KMS-11 (cell line): ENCODE results near the gene ALDH3B1.

Experiments used
- H2AFZ ChIP-seq: fragments of 200-600 bp; sonication (generic); 2 replicates; pipeline ENCODE4 v1.6.1; 2016; ENCODE audit warnings: antibody characterized with exemption, mixed run types, low read depth
- H3K27ac ChIP-seq: fragments of 200-600 bp; sonication (generic); 2 replicates; pipeline ENCODE4 v1.6.1; 2016; ENCODE audit warnings: mild to moderate bottlenecking, mixed run types
- H3K27me3 ChIP-seq: fragments of 200-600 bp; sonication (generic); 2 replicates; pipeline ENCODE4 v1.6.1; 2017; ENCODE audit warnings: mild to moderate bottlenecking, low read depth, mixed run types, moderate library complexity; ENCODE audit not compliant: insufficient read depth
- H3K36me3 ChIP-seq: fragments of 200-600 bp; sonication (generic); 2 replicates; pipeline ENCODE4 v1.6.1; 2017; ENCODE audit warnings: mild to moderate bottlenecking, mixed run types; ENCODE audit not compliant: insufficient read depth
- H3K4me1 ChIP-seq: fragments of 200-600 bp; sonication (generic); 2 replicates; pipeline ENCODE4 v1.6.1; 2016; ENCODE audit warnings: mild to moderate bottlenecking, low read depth, mixed run types; ENCODE audit not compliant: poor library complexity, severe bottlenecking
- H3K4me2 ChIP-seq: fragments of 200-600 bp; sonication (generic); 2 replicates; pipeline ENCODE4 v1.7.0; 2016; ENCODE audit warnings: mild to moderate bottlenecking, mixed run types
- H3K4me3 ChIP-seq: fragments of 200-600 bp; sonication (generic); IDR thresholded peaks from 2 replicates; pipeline ENCODE4 v1.6.1; 2017; ENCODE audit warnings: low read depth, low read length, mixed read lengths; ENCODE audit not compliant: insufficient read depth
- H3K79me2 ChIP-seq: fragments of 200-600 bp; sonication (generic); 2 replicates; pipeline ENCODE4 v1.6.1; 2016; ENCODE audit warnings: low read depth, mixed run types; ENCODE audit not compliant: insufficient read depth
- H3K9ac ChIP-seq: fragments of 200-600 bp; sonication (generic); 2 replicates; pipeline ENCODE4 v1.6.1; 2016; ENCODE audit warnings: mild to moderate bottlenecking, mixed run types
- H4K20me1 ChIP-seq: fragments of 200-600 bp; sonication (generic); 2 replicates; pipeline ENCODE4 v1.6.1; 2016; ENCODE audit warnings: mild to moderate bottlenecking, mixed run types; ENCODE audit not compliant: insufficient read depth
- CTCF ChIP-seq: fragments of 200-600 bp; sonication (generic); conservative IDR thresholded peaks from 2 replicates; pipeline ENCODE4 v1.6.1; 2017; ENCODE audit warnings: low read depth, mild to moderate bottlenecking, antibody characterized with exemption, low read length, moderate library complexity, mixed read lengths

ALDH3B1 gene

GRCh38 chr11:68071281-68072048 is 61.3 kb downstream of the ALDH3B1 start:
- Histone ChIP-seq H3K4me3 (no peak overlapping the region), H4K20me1 (no peaks in the 10 kb centered on the region), H3K4me1 (no peaks in the 10 kb centered on the region), H3K79me2 (no peaks in the 10 kb centered on the region), H3K27me3 (no peaks in the 10 kb centered on the region), H3K4me2 (no peak overlapping the region), H2AFZ (no peak overlapping the region), H3K27ac (no peak overlapping the region), H3K9ac (no peak overlapping the region), H3K36me3 (no peaks in the 10 kb centered on the region)
- TF ChIP-seq CTCF, result no peak

- Histone ChIP-seq H3K9ac (no peak overlapping the region), H3K27ac (no peak overlapping the region), H3K27me3 (no peaks in the 10 kb centered on the region), H4K20me1 (no peaks in the 10 kb centered on the region), H3K4me2 (no peak overlapping the region), H2AFZ (no peak overlapping the region), H3K4me3 (no peak overlapping the region), H3K36me3 (no peaks in the 10 kb centered on the region), H3K4me1 (no peaks in the 10 kb centered on the region), H3K79me2 (no peaks in the 10 kb centered on the region)
- TF ChIP-seq CTCF, result no peak
Observed at GRCh38 chr11:68074584-68075352, 64.6 kb downstream of the ALDH3B1 start.

GRCh38 chr11:68076371-68077042 is 66.4 kb downstream of the ALDH3B1 start:
- Histone ChIP-seq H3K9ac (no peak overlapping the region), H3K36me3 (no peaks in the 10 kb centered on the region), H3K27ac (no peak overlapping the region), H2AFZ (no peak overlapping the region), H3K4me1 (no peaks in the 10 kb centered on the region), H3K4me3 (no peak overlapping the region), H4K20me1 (no peaks in the 10 kb centered on the region), H3K27me3 (no peaks in the 10 kb centered on the region), H3K4me2 (no peak overlapping the region), H3K79me2 (no peaks in the 10 kb centered on the region)
- TF ChIP-seq CTCF, result no peak

- no peak overlapping the region for H3K4me3 ChIP-seq
- H3K4me1 ChIP-seq, result no peaks in the 10 kb centered on the region
- H4K20me1 ChIP-seq, result no peaks in the 10 kb centered on the region
- H3K4me2 ChIP-seq, result no peak overlapping the region
- no peaks in the 10 kb centered on the region for H3K79me2 ChIP-seq
- H3K27me3 ChIP-seq, result no peaks in the 10 kb centered on the region
- TF ChIP-seq CTCF, result no peak
- no peaks in the 10 kb centered on the region for H3K36me3 ChIP-seq
- H2AFZ ChIP-seq, result no peak overlapping the region
- H3K9ac ChIP-seq, result no peak overlapping the region
- H3K27ac ChIP-seq, result no peak overlapping the region
Observed at GRCh38 chr11:68077617-68078582, 67.8 kb downstream of the ALDH3B1 start.
